GM12878 (cell line): ENCODE results near the gene CHST5.

ENCODE experiments used
- CTCF ChIP-seq, 3 experiments: IDR thresholded peaks in 2 of 3; conservative IDR thresholded peaks in 1 of 3; 2 replicates each; pipeline ENCODE4 v1.5.1; 2011; ENCODE audit warnings: low read depth in 3 of 3, low read length in 3 of 3, mild to moderate bottlenecking in 3 of 3, control low read depth in 2 of 3, moderate library complexity in 2 of 3, inconsistent platforms in 1 of 3, mixed read lengths in 1 of 3; ENCODE audit not compliant: control insufficient read depth in 2 of 3, insufficient read depth in 1 of 3; ENCODE audit errors: extremely low read depth in 1 of 3
- HDGF ChIP-seq: fragments of 450-650 bp; IDR thresholded peaks from 2 replicates; pipeline ENCODE4 v1.6.1; 2016; ENCODE audit warnings: antibody characterized with exemption
- IKZF2 ChIP-seq, 2 experiments: fragments of 450-650 bp; IDR thresholded peaks; 2 replicates each; pipeline ENCODE4 v1.6.1; 2017; ENCODE audit warnings: mild to moderate bottlenecking in 2 of 2, moderate library complexity in 2 of 2
- KAT2A ChIP-seq: conservative IDR thresholded peaks from 2 replicates; pipeline ENCODE4 v1.6.1; 2011; ENCODE audit warnings: low read depth, low read length; ENCODE audit not compliant: control insufficient read depth
- MXI1 ChIP-seq: fragments of 150-350 bp; IDR thresholded peaks from 2 replicates; pipeline ENCODE4 v1.6.1; 2011; ENCODE audit warnings: low read depth, mild to moderate bottlenecking, inconsistent platforms, low read length, improper control_type of control experiment
- POLR2A ChIP-seq: IDR thresholded peaks from 2 replicates; pipeline ENCODE4 v1.6.1; 2011; ENCODE audit warnings: low read depth, mild to moderate bottlenecking, low read length
- RFX5 ChIP-seq: IDR thresholded peaks from 2 replicates; pipeline ENCODE4 v1.6.1; 2011; ENCODE audit warnings: low read depth, low read length, improper control_type of control experiment
- SKIL ChIP-seq: fragments of 450-650 bp; IDR thresholded peaks from 2 replicates; pipeline ENCODE4 v1.6.1; 2017; ENCODE audit warnings: mild to moderate bottlenecking, low read depth, inconsistent platforms; ENCODE audit not compliant: poor library complexity, severe bottlenecking
- SMARCA5 ChIP-seq: fragments of 450-650 bp; IDR thresholded peaks from 2 replicates; pipeline ENCODE4 v1.6.1; 2017; ENCODE audit warnings: mild to moderate bottlenecking
- SUPT20H ChIP-seq: IDR thresholded peaks from 2 replicates; pipeline ENCODE4 v1.6.1; 2011; ENCODE audit warnings: low read depth, mild to moderate bottlenecking, low read length, moderate library complexity, borderline replicate concordance; ENCODE audit not compliant: control insufficient read depth
- WRNIP1 ChIP-seq: IDR thresholded peaks from 2 replicates; pipeline ENCODE4 v1.6.1; 2011; ENCODE audit warnings: low read depth, low read length, improper control_type of control experiment, borderline replicate concordance

- TF ChIP-seq CTCF (IDR thresholded peaks at IDR 0.05 in 2 of 3, conservative IDR thresholded peaks at IDR 0.05 in 1 of 3; ENCODE audit: control insufficient read depth in 2 of 3, extremely low read depth in 1 of 3, insufficient read depth in 1 of 3, low read depth in 3 of 3, low read length in 3 of 3) (no peak), WRNIP1 (no peak), POLR2A (no peak), IKZF2 (IDR thresholded peaks at IDR 0.05) (no peak), RFX5 (no peak), HDGF (no peak), KAT2A (no peak), SUPT20H (no peak), MXI1 (no peak), SKIL (no peak), SMARCA5 (no peak)
Measured at GRCh38 chr16:75494661-75495075, 41.2 kb downstream of the CHST5 start.
